Measurements from ENCODE around the gene DLL4. TPM values are rescaled to one million over a fixed set of nuclear protein-coding genes. Genes with fewer than 3 reads are reported as not detected.

DLL4 gene
- total and polyA plus RNA-seq, 4 donors, result 0.20 to 28.4 (median 5.0) TPM

DNA sequence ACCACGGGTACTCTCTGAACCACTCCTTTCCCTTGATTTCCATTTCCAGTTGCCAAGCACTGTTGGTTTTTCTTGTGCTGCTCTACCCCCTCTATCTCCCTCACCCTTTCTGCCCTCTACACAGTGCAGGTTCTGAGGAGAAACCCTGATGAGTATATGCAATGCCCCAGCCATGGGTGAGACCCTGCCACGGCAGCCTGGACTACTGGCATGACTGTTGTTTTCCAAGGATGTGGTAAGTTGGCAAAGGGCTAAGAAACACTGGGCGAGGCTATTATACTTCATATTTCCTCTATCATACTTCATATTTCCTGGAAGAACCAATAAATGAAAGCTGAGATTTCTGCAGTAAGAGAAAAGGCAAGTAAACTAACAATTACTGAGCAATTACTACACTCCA, 52.0 kb downstream of the DLL4 start:
- Histone ChIP-seq H3K4me1 (ENCODE audit: control insufficient read depth in 1 of 2, insufficient read depth in 2 of 2, low read length in 2 of 2) (peaks cover 8 to 9% of the 10 kb centered on the region in 2 donors), H3K36me3 (ENCODE audit: control insufficient read depth in 1 of 2, insufficient read depth in 2 of 2, low read length in 1 of 2) (peaks cover 0 to 12% of the 10 kb centered on the region in 2 donors), H3K27ac (ENCODE audit: low read depth in 1 of 2, low read length in 2 of 2) (no peak overlapping the region), H3K9me3 (ENCODE audit: control insufficient read depth, low read length) (no peaks in the 10 kb centered on the region), H3K27me3 (ENCODE audit: control insufficient read depth in 1 of 2, insufficient read depth in 2 of 2, low read length in 1 of 2) (no peaks in the 10 kb centered on the region), H3K4me3 (ENCODE audit: low read length in 2 of 2) (no peak overlapping the region)
- WGBS, 2 donors, result 12 to 23% methylated on average over 3 of the region's 3 CpGs
- no peak for DNase-seq
- intact Hi-C loops (cut with DNase I), result loop anchor here in 1 of 2 donors (5.0 kb wide), 1 partner anchor 36 kb away; no protein-coding TSS in a partner anchor
- ATAC-seq (ENCODE audit: low FRiP score), result no peak

- H3K27me3 ChIP-seq (ENCODE audit: control insufficient read depth in 1 of 2, insufficient read depth in 2 of 2, low read length in 1 of 2), result no peaks in the 10 kb centered on the region
- peaks cover 7 to 8% of the 10 kb centered on the region in 2 donors for H3K4me1 ChIP-seq (ENCODE audit: control insufficient read depth in 1 of 2, insufficient read depth in 2 of 2, low read length in 2 of 2)
- 5 to 8% methylated on average over 13 of the region's 13 CpGs for WGBS, 2 donors
- intact Hi-C loops (cut with DNase I), result loop anchor here (2.0 to 5.0 kb wide), 2 partner anchors 34 to 36 kb away; no protein-coding TSS in a partner anchor
- peak; percentile 63 for ATAC-seq (ENCODE audit: low FRiP score)
- DNase-seq, result peak; percentile 88 to 90
- no peak overlapping the region for H3K4me3 ChIP-seq (ENCODE audit: low read length in 2 of 2)
- H3K27ac ChIP-seq (ENCODE audit: low read depth in 1 of 2, low read length in 2 of 2), result peak overlapping the region; percentile 72 to 84
- H3K9me3 ChIP-seq (ENCODE audit: control insufficient read depth, low read length), result no peaks in the 10 kb centered on the region
- H3K36me3 ChIP-seq (ENCODE audit: control insufficient read depth in 1 of 2, insufficient read depth in 2 of 2, low read length in 1 of 2), result peaks cover 2 to 12% of the 10 kb centered on the region in 2 donors
These were observed 53.7 kb downstream of the DLL4 start for GRCh38 chr15:40982855-40983254.

GRCh38 chr15:40984406-40984805, 55.3 kb downstream of the DLL4 start:
- WGBS, 2 donors, result 76 to 86% methylated on average over 5 of the region's 5 CpGs

DNA sequence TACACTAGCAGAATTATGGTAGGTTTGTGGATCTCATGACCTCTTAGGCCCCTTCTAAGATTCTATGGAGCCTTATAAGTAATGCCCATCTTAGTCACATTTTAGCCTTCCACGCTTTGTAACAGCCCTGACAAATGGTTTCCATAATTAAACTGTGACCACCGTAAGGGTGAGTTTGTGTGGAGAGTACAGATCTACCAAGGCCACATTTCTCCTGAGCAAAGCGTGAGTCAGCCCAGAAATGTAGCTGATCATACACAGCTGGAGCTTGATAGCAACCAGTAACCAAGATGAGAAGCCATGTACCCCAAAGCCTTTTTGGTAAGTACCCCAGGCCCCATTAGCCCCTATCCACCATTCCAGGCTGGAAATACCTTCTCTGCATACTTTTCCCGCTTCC, 55.8 kb downstream of the DLL4 start:
- ATAC-seq (ENCODE audit: low FRiP score), result no peak
- Histone ChIP-seq H3K4me1 (ENCODE audit: control insufficient read depth in 1 of 2, insufficient read depth in 2 of 2, low read length in 2 of 2) (peaks cover 7 to 8% of the 10 kb centered on the region in 2 donors), H3K36me3 (ENCODE audit: control insufficient read depth in 1 of 2, insufficient read depth in 2 of 2, low read length in 1 of 2) (peaks cover 3 to 7% of the 10 kb centered on the region in 2 donors), H3K27ac (ENCODE audit: low read depth in 1 of 2, low read length in 2 of 2) (peak overlapping the region; percentile 89), H3K4me3 (ENCODE audit: low read length in 2 of 2) (no peak overlapping the region), H3K27me3 (ENCODE audit: control insufficient read depth in 1 of 2, insufficient read depth in 2 of 2, low read length in 1 of 2) (no peaks in the 10 kb centered on the region), H3K9me3 (ENCODE audit: control insufficient read depth, low read length) (no peaks in the 10 kb centered on the region)
- no peak for DNase-seq
- 41 to 47% methylated on average over 4 of the region's 4 CpGs for WGBS, 2 donors
- intact Hi-C loops (cut with DNase I), result loop anchor here (2.0 to 5.0 kb wide), 4 partner anchors 32 to 78 kb away; partner anchors contain the start of gene CHAC1 (in 1 of the 2)

More at GRCh38 chr15:40984406-40984805, 55.3 kb downstream of the DLL4 start:
- ATAC-seq (ENCODE audit: low FRiP score), result no peak
- H3K4me3 ChIP-seq (ENCODE audit: low read length in 2 of 2), result no peak overlapping the region
- peaks cover 3 to 10% of the 10 kb centered on the region in 2 donors for H3K36me3 ChIP-seq (ENCODE audit: control insufficient read depth in 1 of 2, insufficient read depth in 2 of 2, low read length in 1 of 2)
- peak overlapping the region; percentile 73 to 89 for H3K27ac ChIP-seq (ENCODE audit: low read depth in 1 of 2, low read length in 2 of 2)
- no peak for DNase-seq
- H3K27me3 ChIP-seq (ENCODE audit: control insufficient read depth in 1 of 2, insufficient read depth in 2 of 2, low read length in 1 of 2), result no peaks in the 10 kb centered on the region
- H3K9me3 ChIP-seq (ENCODE audit: control insufficient read depth, low read length), result no peaks in the 10 kb centered on the region
- intact Hi-C loops (cut with DNase I), result loop anchor here (2.0 to 5.0 kb wide), 2 partner anchors 33 to 78 kb away; no protein-coding TSS in a partner anchor
- peaks cover 7 to 8% of the 10 kb centered on the region in 2 donors for H3K4me1 ChIP-seq (ENCODE audit: control insufficient read depth in 1 of 2, insufficient read depth in 2 of 2, low read length in 2 of 2)

DNA sequence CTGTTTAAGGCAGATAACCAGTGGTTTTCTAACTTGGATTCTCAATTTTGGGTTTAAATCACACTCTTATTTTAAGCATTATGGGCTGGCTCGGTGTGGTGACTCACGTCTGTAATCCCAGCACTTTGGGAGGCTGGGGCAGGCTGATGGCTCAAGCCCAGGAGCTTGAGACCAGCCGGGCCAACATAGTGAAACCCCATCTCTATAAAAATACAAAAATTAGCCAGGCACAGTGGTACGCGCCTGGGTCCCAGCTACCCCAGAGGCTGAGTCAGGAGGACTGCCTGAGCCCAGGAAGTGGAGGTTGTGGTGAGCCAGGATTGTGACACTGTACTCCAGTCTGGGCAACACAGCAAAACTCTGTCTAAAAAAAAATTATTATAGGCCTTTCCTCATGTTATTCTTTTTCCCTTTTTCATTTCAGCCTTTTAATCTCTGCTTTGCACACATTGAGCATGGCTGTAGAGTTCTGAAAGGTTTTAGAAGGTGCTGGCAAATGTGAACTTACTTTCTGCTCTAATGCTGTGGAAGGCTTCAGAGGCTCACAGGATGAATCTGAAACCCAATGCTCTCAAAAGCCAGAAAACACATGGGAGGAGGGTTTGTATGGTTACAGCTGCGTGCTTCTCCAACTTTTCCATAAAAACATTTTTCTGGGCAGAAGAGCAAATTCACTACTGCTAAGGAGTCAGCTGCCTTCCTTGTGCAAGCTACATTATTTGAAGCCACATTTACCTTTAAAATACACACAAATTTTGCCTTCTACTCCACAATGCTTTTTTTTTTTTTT, 56.6 kb downstream of the DLL4 start:
- intact Hi-C loops (cut with DNase I), result loop anchor here (2.0 to 5.0 kb wide), 3 partner anchors 33 to 79 kb away; partner anchors contain the start of gene CHAC1 (in 1 of the 2)
- peak overlapping the region; percentile 73 to 77 for H3K27ac ChIP-seq (ENCODE audit: low read depth in 1 of 2, low read length in 2 of 2)
- DNase-seq, result peak; percentile 78 to 83
- no peaks in the 10 kb centered on the region for H3K9me3 ChIP-seq (ENCODE audit: control insufficient read depth, low read length)
- H3K36me3 ChIP-seq (ENCODE audit: control insufficient read depth in 1 of 2, insufficient read depth in 2 of 2, low read length in 1 of 2), result peaks cover 3 to 4% of the 10 kb centered on the region in 2 donors
- no peaks in the 10 kb centered on the region for H3K27me3 ChIP-seq (ENCODE audit: control insufficient read depth in 1 of 2, insufficient read depth in 2 of 2, low read length in 1 of 2)
- peak; percentile 69 for ATAC-seq (ENCODE audit: low FRiP score)
- peaks cover 7 to 8% of the 10 kb centered on the region in 2 donors for H3K4me1 ChIP-seq (ENCODE audit: control insufficient read depth in 1 of 2, insufficient read depth in 2 of 2, low read length in 2 of 2)
- H3K4me3 ChIP-seq (ENCODE audit: low read length in 2 of 2), result no peak overlapping the region
- 5 to 9% methylated on average over 6 of the region's 6 CpGs for WGBS, 2 donors

DNA sequence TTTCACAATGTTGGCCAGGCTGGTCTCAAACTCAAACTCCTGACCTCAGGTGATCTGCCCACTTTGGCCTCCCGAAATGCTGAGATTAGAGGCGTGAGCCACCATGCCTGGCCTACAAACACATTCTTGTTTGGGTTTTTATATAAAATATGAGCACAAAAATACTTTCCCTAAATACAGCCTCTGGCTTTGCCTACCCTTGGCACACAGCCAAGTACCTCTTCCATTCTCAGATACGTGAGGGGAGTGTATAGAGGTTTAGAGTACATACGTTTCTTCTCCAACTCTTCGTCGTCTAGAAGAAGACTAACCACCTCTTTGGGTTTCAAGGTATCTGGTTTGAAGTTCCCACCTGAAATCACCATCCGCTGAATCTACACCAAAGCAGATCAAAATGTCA, 57.7 kb downstream of the DLL4 start:
- no peaks in the 10 kb centered on the region for H3K9me3 ChIP-seq (ENCODE audit: control insufficient read depth, low read length)
- no peak for DNase-seq

GRCh38 chr15:40988156-40988555, 59.0 kb downstream of the DLL4 start:
- WGBS, 2 donors, result 93 to 94% methylated on average over 4 of the region's 4 CpGs
- no peak for ATAC-seq (ENCODE audit: low FRiP score)
- H3K4me1 ChIP-seq (ENCODE audit: control insufficient read depth in 1 of 2, insufficient read depth in 2 of 2, low read length in 2 of 2), result peaks cover 1 to 6% of the 10 kb centered on the region in 2 donors
- H3K4me3 ChIP-seq (ENCODE audit: low read length in 2 of 2), result no peak overlapping the region
- H3K27me3 ChIP-seq (ENCODE audit: control insufficient read depth in 1 of 2, insufficient read depth in 2 of 2, low read length in 1 of 2), result no peaks in the 10 kb centered on the region
- intact Hi-C loops (cut with DNase I), result loop anchor here (5.0 kb wide), 2 partner anchors 36 to 46 kb away; partner anchors contain the start of gene CHAC1 (in 1 of the 2)
- no peak overlapping the region for H3K27ac ChIP-seq (ENCODE audit: low read depth in 1 of 2, low read length in 2 of 2)
- H3K9me3 ChIP-seq (ENCODE audit: control insufficient read depth, low read length), result no peaks in the 10 kb centered on the region
- DNase-seq, result no peak
- H3K36me3 ChIP-seq (ENCODE audit: control insufficient read depth in 1 of 2, insufficient read depth in 2 of 2, low read length in 1 of 2), result peaks cover 3 to 4% of the 10 kb centered on the region in 2 donors

More for the DNA sequence above, 57.7 kb downstream of the DLL4 start:
- H3K27ac ChIP-seq (ENCODE audit: low read depth in 1 of 2, low read length in 2 of 2), result peak overlapping the region; percentile 37 to 43
- H3K27me3 ChIP-seq (ENCODE audit: control insufficient read depth in 1 of 2, insufficient read depth in 2 of 2, low read length in 1 of 2), result no peaks in the 10 kb centered on the region
- peaks cover 3 to 4% of the 10 kb centered on the region in 2 donors for H3K36me3 ChIP-seq (ENCODE audit: control insufficient read depth in 1 of 2, insufficient read depth in 2 of 2, low read length in 1 of 2)
- intact Hi-C loops (cut with DNase I), result loop anchor here (5.0 kb wide), 2 partner anchors 35 to 45 kb away; partner anchors contain the start of gene CHAC1 (in 1 of the 2)
- H3K4me3 ChIP-seq (ENCODE audit: low read length in 2 of 2), result no peak overlapping the region
- peaks cover 3 to 7% of the 10 kb centered on the region in 2 donors for H3K4me1 ChIP-seq (ENCODE audit: control insufficient read depth in 1 of 2, insufficient read depth in 2 of 2, low read length in 2 of 2)
- ATAC-seq (ENCODE audit: low FRiP score), result no peak
- 57 to 59% methylated on average over 7 of the region's 7 CpGs for WGBS, 2 donors
